GM23338 (cell line): ENCODE results near the gene LRRFIP1.
A peak's percentile ranks its signal among the peaks of the same experiment; 100 is the strongest.

ENCODE experiments used
- CREB1 ChIP-seq: fragments of 250-450 bp; sonication (Bioruptor Pico); IDR thresholded peaks from 2 replicates; pipeline ENCODE4 v1.5.0; 2020; ENCODE audit warnings: low read depth, mild to moderate bottlenecking, moderate library complexity
- CTCF ChIP-seq, 2 experiments: fragments of 200-600 bp in 1 of 2; sonication (generic) in 1 of 2; conservative IDR thresholded peaks; 2 replicates each; pipeline versions ENCODE4 v1.5.1 to v1.6.1; 2016 to 2017; ENCODE audit warnings: antibody characterized with exemption in 2 of 2, low read depth in 2 of 2, mild to moderate bottlenecking in 2 of 2, moderate library complexity in 1 of 2
- ETS1 ChIP-seq: IDR thresholded peaks from 2 replicates; pipeline ENCODE4 v1.6.1; 2016; ENCODE audit warnings: antibody characterized with exemption
- EZH2 ChIP-seq: fragments of 200-600 bp; sonication (generic); IDR thresholded peaks from one replicate; pipeline ENCODE4 v1.8.0; 2017; ENCODE audit warnings: antibody characterized with exemption, mild to moderate bottlenecking, low read depth; ENCODE audit not compliant: unreplicated experiment
- EZH2phosphoT487 ChIP-seq: fragments of 200-600 bp; sonication (generic); IDR thresholded peaks from one replicate; pipeline ENCODE4 v1.8.1; 2018; ENCODE audit warnings: antibody characterized with exemption; ENCODE audit not compliant: unreplicated experiment
- JUNB ChIP-seq: IDR thresholded peaks from one replicate; pipeline ENCODE4 v1.6.1; 2016; ENCODE audit warnings: antibody characterized with exemption; ENCODE audit not compliant: unreplicated experiment
- NANOG ChIP-seq: IDR thresholded peaks from 2 replicates; pipeline ENCODE4 v1.6.1; 2016; ENCODE audit warnings: antibody characterized with exemption, borderline replicate concordance
- POLR2AphosphoS5 ChIP-seq: IDR thresholded peaks from 2 replicates; pipeline ENCODE4 v1.6.1; 2016; ENCODE audit warnings: antibody characterized with exemption, low read depth
- REST ChIP-seq: IDR thresholded peaks from one replicate; pipeline ENCODE4 v1.6.1; 2018; ENCODE audit warnings: antibody characterized with exemption; ENCODE audit not compliant: unreplicated experiment
- STAT1 ChIP-seq: IDR thresholded peaks from one replicate; pipeline ENCODE4 v1.6.1; 2016; ENCODE audit warnings: antibody characterized with exemption; ENCODE audit not compliant: unreplicated experiment
- ZNF114 ChIP-seq: fragments of 250-450 bp; sonication (Bioruptor Pico); IDR thresholded peaks from 2 replicates; pipeline ENCODE4 v1.5.0; 2020; ENCODE audit warnings: mild to moderate bottlenecking, moderate library complexity

GRCh38 chr2:237624565-237624964 is 2.8 kb upstream of the LRRFIP1 start:
- peak in 1 of 2 experiments; percentile 25; a peak in 1 of 4 replicates for TF ChIP-seq CTCF (conservative IDR thresholded peaks at IDR 0.05; ENCODE audit: low read depth in 2 of 2)
- TF ChIP-seq EZH2 = no peak
- TF ChIP-seq POLR2AphosphoS5 = no peak
- TF ChIP-seq REST = no peak
- no peak for TF ChIP-seq CREB1 (CRISPR knock-in tag)
- TF ChIP-seq EZH2phosphoT487 = no peak
- no peak for TF ChIP-seq ETS1
- TF ChIP-seq NANOG = no peak
- no peak for TF ChIP-seq STAT1
- no peak for TF ChIP-seq JUNB
- no peak for TF ChIP-seq ZNF114
